Hair follicular keratinocyte (primary cell): ENCODE data around the gene PKD2. TPM values are rescaled to one million over a fixed set of nuclear protein-coding genes. Genes with fewer than 3 reads are reported as not detected.

Source experiments
- total RNA-seq: library from RNA; depleted of rRNA; stranded (reverse); fragments of >200 nt; gene quantifications from 2 replicates; pipeline ENCODE4 v1.2.3, GENCODE V29; 2015

Gene PKD2
- total RNA-seq = 10.5 and 15.1 TPM in 2 replicates

DNA sequence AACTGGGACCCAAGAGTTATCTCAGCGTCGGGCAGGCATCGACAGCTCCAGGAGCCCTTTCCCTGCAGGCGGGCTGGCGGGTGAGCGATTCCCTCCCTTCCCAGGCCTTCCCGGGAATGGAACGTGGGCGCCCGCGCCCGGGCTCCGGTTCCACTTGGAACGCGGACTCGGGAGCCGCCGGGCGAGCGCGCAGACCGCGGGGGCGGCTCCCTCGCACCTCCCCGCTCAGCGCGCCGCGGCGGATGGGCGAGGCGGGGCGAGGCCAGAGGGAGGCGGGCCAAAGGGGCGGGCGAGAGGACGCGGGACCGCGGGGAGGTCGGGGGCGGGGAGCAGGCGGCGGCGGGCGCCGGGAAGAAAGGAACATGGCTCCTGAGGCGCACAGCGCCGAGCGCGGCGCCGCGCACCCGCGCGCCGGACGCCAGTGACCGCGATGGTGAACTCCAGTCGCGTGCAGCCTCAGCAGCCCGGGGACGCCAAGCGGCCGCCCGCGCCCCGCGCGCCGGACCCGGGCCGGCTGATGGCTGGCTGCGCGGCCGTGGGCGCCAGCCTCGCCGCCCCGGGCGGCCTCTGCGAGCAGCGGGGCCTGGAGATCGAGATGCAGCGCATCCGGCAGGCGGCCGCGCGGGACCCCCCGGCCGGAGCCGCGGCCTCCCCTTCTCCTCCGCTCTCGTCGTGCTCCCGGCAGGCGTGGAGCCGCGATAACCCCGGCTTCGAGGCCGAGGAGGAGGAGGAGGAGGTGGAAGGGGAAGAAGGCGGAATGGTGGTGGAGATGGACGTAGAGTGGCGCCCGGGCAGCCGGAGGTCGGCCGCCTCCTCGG lies at the start of gene PKD2:
TSS of gene PKD2 (plus strand) at position 332 of the 818 bp plus-strand sequence. CDS start at position 431, 99 bp downstream.

DNA sequence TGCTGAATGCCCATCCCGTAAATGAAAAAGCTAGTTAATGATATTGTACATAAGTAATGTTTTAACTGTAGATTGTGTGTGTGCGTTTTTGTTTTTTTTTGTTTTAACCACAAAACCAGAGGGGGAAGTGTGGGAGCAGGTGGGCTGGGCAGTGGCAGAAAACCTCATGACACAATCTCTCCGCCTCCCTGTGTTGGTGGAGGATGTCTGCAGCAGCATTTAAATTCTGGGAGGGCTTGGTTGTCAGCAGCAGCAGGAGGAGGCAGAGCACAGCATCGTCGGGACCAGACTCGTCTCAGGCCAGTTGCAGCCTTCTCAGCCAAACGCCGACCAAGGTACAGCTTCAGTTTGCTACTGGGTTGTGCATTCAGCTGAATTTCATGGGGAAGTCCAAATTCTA lies 32.0 kb upstream of the PKD2 start, which contains the start of gene SPP1:
TSS of gene SPP1 (plus strand) at position 249 of the 400 bp plus-strand sequence. CDS start 1,182 bp downstream, outside the sequence.

Other genes starting within 250 kb of the PKD2 start
- gene IBSP, start 208.1 kb upstream of the PKD2 start, total RNA-seq = not detected in 2 replicates
- gene MEPE, start 174.7 kb upstream of the PKD2 start, total RNA-seq = not detected in 2 replicates
- 0.70 and 1.6 TPM in 2 replicates for gene SPP1, start 31.9 kb upstream of the PKD2 start, total RNA-seq
- gene ABCG2, start 151.0 kb downstream of the PKD2 start, total RNA-seq = 2.8 and 3.0 TPM in 2 replicates